SIG-M5 treated with dmso at 0.1 percent for 504 hours (cell line): ENCODE measurements around the gene GGTLC1.
A peak's percentile ranks its signal among the peaks of the same experiment; 100 is the strongest.
"Not testable (repeated sequence)": the region's sequence is repeated elsewhere in the genome, so short reads cannot be mapped to it uniquely, and the experiment has no call there.

Experiments used
- DNase-seq: peaks from one replicate; lab custom pipeline; 2025; ENCODE audit not compliant: unreplicated experiment; lab: John Stamatoyannopoulos, UW

Gene GGTLC1

GRCh38 chr20:23995291-23995690 lies 6.7 kb upstream of the GGTLC1 start:
- DNase-seq = not testable (repeated sequence)

- DNase-seq = not testable (repeated sequence)
Measured at GRCh38 chr20:23994001-23994633, 5.5 kb upstream of the GGTLC1 start.

- not testable (repeated sequence) for DNase-seq
Measured at GRCh38 chr20:23993440-23993839, 4.9 kb upstream of the GGTLC1 start.

- DNase-seq = not testable (repeated sequence)
Measured at GRCh38 chr20:23990296-23990695, 1.7 kb upstream of the GGTLC1 start.

- not testable (repeated sequence) for DNase-seq
Measured at GRCh38 chr20:23988966-23989365, 387 bp upstream of the GGTLC1 start.

GRCh38 chr20:23986716-23987115 lies 1.9 kb downstream of the GGTLC1 start:
- DNase-seq = not testable (repeated sequence)

- DNase-seq = not testable (repeated sequence)
Measured at GRCh38 chr20:23986310-23986709, 2.3 kb downstream of the GGTLC1 start.

GRCh38 chr20:23985790-23986225 lies 2.8 kb downstream of the GGTLC1 start:
- not testable (repeated sequence) for DNase-seq

- DNase-seq = not testable (repeated sequence)
Measured at GRCh38 chr20:23985066-23985789, 3.4 kb downstream of the GGTLC1 start.

GRCh38 chr20:23984476-23985023 lies 4.0 kb downstream of the GGTLC1 start:
- not testable (repeated sequence) for DNase-seq

GRCh38 chr20:23982112-23983018 lies 6.2 kb downstream of the GGTLC1 start:
- DNase-seq = not testable (repeated sequence)

GRCh38 chr20:23981526-23981925 lies 7.1 kb downstream of the GGTLC1 start:
- not testable (repeated sequence) for DNase-seq

- DNase-seq = not testable (repeated sequence)
Measured at GRCh38 chr20:23981014-23981413, 7.6 kb downstream of the GGTLC1 start.

GRCh38 chr20:23979899-23980811 lies 8.4 kb downstream of the GGTLC1 start:
- not testable (repeated sequence) for DNase-seq

GRCh38 chr20:23979380-23979779 lies 9.2 kb downstream of the GGTLC1 start:
- not testable (repeated sequence) for DNase-seq

- DNase-seq = not testable (repeated sequence)
Measured at GRCh38 chr20:23978457-23978856, 10.1 kb downstream of the GGTLC1 start.

GRCh38 chr20:23974966-23975365 lies 13.6 kb downstream of the GGTLC1 start:
- no peak for DNase-seq

- peak; percentile 34 for DNase-seq
Measured at GRCh38 chr20:23971310-23971709, 17.3 kb downstream of the GGTLC1 start.

GRCh38 chr20:23970049-23970448 lies 18.5 kb downstream of the GGTLC1 start:
- DNase-seq = no peak

- no peak for DNase-seq
Measured at GRCh38 chr20:23967616-23967979, 21.0 kb downstream of the GGTLC1 start.
